ENCODE data around the gene SPATA45. TPM values are rescaled to one million over a fixed set of nuclear protein-coding genes. Genes with fewer than 3 reads are reported as not detected.

SPATA45 gene
- total and polyA plus RNA-seq, 2 of the 13 experiments (the other 11 are each of a cell fraction or from before 2014, with no cell fraction given): 0.17 to 0.64 TPM

DNA sequence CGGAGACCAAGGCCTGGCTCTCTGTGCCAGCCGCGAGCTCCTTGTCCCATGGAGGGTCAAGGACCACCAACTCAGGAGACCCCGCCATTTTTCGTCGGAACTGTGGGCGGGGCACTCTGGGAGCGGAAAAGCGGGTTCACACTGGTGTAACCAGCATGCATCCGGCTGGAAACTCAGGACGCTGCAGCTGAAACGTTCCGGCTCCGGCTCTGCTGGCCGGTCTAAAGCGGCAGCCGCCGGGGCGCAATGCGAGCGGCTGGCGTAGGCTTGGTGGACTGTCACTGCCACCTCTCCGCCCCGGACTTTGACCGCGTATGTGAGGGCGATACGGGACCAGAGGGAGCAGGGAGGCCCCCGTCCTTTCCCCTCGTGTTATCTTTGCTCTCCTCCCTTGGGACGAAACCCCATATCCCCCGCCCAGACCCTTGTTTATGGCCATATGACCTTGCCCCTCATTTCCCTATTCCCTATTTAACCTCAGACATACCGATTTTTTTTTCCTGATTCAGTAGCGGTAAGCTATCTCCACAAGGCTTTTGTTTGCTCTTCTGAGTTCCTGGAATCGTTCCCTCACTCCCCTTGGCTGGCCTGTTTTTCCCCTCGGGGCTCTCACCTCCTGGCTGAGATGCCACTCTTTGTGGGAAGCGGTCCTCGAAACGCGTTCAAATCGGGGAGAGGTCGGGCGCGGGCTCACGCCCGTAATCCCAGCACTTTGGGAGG, 55.6 kb downstream of the SPATA45 start, which contains the start of the genes NSL1 and TATDN3 (continued):
- TF ChIP-seq, protein P1, sequence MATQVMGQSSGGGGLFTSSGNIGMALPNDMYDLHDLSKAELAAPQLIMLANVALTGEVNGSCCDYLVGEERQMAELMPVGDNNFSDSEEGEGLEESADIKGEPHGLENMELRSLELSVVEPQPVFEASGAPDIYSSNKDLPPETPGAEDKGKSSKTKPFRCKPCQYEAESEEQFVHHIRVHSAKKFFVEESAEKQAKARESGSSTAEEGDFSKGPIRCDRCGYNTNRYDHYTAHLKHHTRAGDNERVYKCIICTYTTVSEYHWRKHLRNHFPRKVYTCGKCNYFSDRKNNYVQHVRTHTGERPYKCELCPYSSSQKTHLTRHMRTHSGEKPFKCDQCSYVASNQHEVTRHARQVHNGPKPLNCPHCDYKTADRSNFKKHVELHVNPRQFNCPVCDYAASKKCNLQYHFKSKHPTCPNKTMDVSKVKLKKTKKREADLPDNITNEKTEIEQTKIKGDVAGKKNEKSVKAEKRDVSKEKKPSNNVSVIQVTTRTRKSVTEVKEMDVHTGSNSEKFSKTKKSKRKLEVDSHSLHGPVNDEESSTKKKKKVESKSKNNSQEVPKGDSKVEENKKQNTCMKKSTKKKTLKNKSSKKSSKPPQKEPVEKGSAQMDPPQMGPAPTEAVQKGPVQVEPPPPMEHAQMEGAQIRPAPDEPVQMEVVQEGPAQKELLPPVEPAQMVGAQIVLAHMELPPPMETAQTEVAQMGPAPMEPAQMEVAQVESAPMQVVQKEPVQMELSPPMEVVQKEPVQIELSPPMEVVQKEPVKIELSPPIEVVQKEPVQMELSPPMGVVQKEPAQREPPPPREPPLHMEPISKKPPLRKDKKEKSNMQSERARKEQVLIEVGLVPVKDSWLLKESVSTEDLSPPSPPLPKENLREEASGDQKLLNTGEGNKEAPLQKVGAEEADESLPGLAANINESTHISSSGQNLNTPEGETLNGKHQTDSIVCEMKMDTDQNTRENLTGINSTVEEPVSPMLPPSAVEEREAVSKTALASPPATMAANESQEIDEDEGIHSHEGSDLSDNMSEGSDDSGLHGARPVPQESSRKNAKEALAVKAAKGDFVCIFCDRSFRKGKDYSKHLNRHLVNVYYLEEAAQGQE (IDR thresholded peaks at IDR 0.05; ENCODE audit: borderline replicate concordance in 1 of 2, low read depth in 1 of 2, low read length in 2 of 2): peak in 1 of 2 experiments; percentile 75; a peak in 1 of 4 replicates
- TF ChIP-seq KLF9 (CRISPR knock-in tag; IDR thresholded peaks at IDR 0.05; ENCODE audit: low read depth): peak; percentile 97; the same call in 1 of the 2 replicates
- TF ChIP-seq REL (CRISPR knock-in tag; conservative IDR thresholded peaks at IDR 0.05): 0 out of 2 replicates have a peak, but pooled peaks have one; percentile 61
- TF ChIP-seq SKI (IDR thresholded peaks at IDR 0.05; ENCODE audit: partially characterized antibody): peak; percentile 75
- peak; percentile 65; the same call in 1 of the 2 replicates for TF ChIP-seq DPF2 (CRISPR knock-in tag; IDR thresholded peaks at IDR 0.05; ENCODE audit: borderline replicate concordance, low read depth)
- TF ChIP-seq, protein P2, sequence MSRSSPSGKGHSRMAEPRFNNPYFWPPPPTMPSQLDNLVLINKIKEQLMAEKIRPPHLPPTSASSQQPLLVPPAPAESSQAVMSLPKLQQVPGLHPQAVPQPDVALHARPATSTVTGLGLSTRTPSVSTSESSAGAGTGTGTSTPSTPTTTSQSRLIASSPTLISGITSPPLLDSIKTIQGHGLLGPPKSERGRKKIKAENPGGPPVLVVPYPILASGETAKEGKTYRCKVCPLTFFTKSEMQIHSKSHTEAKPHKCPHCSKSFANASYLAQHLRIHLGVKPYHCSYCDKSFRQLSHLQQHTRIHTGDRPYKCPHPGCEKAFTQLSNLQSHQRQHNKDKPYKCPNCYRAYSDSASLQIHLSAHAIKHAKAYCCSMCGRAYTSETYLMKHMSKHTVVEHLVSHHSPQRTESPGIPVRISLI (CRISPR knock-in tag; IDR thresholded peaks at IDR 0.05; ENCODE audit: borderline replicate concordance): peak; percentile 94
- TF ChIP-seq, protein P3, sequence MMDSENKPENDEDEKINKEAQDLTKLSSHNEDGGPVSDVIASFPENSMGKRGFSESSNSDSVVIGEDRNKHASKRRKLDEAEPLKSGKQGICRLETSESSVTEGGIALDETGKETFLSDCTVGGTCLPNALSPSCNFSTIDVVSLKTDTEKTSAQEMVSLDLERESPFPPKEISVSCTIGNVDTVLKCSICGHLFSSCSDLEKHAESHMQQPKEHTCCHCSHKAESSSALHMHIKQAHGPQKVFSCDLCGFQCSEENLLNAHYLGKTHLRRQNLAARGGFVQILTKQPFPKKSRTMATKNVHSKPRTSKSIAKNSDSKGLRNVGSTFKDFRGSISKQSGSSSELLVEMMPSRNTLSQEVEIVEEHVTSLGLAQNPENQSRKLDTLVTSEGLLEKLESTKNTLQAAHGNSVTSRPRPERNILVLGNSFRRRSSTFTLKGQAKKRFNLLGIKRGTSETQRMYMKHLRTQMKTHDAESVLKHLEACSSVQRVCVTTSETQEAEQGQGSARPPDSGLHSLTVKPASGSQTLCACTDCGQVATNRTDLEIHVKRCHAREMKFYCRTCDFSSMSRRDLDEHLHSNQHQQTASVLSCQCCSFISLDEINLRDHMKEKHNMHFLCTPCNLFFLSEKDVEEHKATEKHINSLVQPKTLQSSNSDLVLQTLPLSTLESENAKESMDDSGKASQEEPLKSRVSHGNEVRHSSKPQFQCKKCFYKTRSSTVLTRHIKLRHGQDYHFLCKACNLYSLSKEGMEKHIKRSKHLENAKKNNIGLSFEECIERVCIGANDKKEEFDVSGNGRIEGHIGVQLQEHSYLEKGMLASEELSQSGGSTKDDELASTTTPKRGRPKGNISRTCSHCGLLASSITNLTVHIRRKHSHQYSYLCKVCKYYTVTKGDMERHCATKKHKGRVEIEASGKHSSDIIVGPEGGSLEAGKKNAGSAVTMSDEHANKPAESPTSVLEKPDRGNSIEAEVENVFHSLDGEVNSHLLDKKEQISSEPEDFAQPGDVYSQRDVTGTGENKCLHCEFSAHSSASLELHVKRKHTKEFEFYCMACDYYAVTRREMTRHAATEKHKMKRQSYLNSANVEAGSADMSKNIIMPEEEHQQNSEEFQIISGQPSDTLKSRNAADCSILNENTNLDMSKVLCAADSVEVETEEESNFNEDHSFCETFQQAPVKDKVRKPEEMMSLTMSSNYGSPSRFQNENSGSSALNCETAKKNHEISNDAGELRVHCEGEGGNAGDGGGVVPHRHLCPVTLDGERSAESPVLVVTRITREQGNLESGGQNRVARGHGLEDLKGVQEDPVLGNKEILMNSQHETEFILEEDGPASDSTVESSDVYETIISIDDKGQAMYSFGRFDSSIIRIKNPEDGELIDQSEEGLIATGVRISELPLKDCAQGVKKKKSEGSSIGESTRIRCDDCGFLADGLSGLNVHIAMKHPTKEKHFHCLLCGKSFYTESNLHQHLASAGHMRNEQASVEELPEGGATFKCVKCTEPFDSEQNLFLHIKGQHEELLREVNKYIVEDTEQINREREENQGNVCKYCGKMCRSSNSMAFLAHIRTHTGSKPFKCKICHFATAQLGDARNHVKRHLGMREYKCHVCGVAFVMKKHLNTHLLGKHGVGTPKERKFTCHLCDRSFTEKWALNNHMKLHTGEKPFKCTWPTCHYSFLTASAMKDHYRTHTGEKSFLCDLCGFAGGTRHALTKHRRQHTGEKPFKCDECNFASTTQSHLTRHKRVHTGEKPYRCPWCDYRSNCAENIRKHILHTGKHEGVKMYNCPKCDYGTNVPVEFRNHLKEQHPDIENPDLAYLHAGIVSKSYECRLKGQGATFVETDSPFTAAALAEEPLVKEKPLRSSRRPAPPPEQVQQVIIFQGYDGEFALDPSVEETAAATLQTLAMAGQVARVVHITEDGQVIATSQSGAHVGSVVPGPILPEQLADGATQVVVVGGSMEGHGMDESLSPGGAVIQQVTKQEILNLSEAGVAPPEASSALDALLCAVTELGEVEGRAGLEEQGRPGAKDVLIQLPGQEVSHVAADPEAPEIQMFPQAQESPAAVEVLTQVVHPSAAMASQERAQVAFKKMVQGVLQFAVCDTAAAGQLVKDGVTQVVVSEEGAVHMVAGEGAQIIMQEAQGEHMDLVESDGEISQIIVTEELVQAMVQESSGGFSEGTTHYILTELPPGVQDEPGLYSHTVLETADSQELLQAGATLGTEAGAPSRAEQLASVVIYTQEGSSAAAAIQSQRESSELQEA (CRISPR knock-in tag; IDR thresholded peaks at IDR 0.05; ENCODE audit: not compliant biosample characterization): peak; percentile 61
- no peak for TF ChIP-seq ZNF431 (CRISPR knock-in tag; IDR thresholded peaks at IDR 0.05; ENCODE audit: borderline replicate concordance, low read depth)
- TF ChIP-seq, protein P4, sequence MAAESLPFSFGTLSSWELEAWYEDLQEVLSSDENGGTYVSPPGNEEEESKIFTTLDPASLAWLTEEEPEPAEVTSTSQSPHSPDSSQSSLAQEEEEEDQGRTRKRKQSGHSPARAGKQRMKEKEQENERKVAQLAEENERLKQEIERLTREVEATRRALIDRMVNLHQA (CRISPR knock-in tag; IDR thresholded peaks at IDR 0.05): peak; percentile 65; the same call in 1 of the 2 replicates
- TF ChIP-seq EED (CRISPR knock-in tag; IDR thresholded peaks at IDR 0.05): no peak
- 0 out of 2 replicates have a peak, but pooled peaks have one; percentile 30 for TF ChIP-seq ZNF672 (CRISPR knock-in tag; IDR thresholded peaks at IDR 0.05)
- TF ChIP-seq ZBTB7B (CRISPR knock-in tag; IDR thresholded peaks at IDR 0.05): peak; percentile 98
- TF ChIP-seq MEF2D (CRISPR knock-in tag; IDR thresholded peaks at IDR 0.05): peak; percentile 92

All from HepG2 (cell line).